ENCODE results near the gene NUDT14. TPM values are rescaled to one million over a fixed set of nuclear protein-coding genes. Genes with fewer than 3 reads are reported as not detected.

The NUDT14 gene
- polyA plus RNA-seq, 1 donor from 2014 or later = 55.0 TPM

GRCh38 chr14:105138021-105138541 is 43.0 kb downstream of the NUDT14 start:
- H4K20me1 ChIP-seq (ENCODE audit: insufficient read depth) = no peaks in the 10 kb centered on the region
- no peak overlapping the region for H3K4me3 ChIP-seq (ENCODE audit: low read length)
- no peaks in the 10 kb centered on the region for H3K36me3 ChIP-seq (ENCODE audit: insufficient read depth, low read length)
- H3K9me2 ChIP-seq (ENCODE audit: insufficient read depth, low read length) = no peaks in the 10 kb centered on the region
- H2AFZ ChIP-seq (ENCODE audit: low read depth, low read length) = no peak overlapping the region
- H3K79me2 ChIP-seq (replicated peaks; ENCODE audit: insufficient read depth, low read length) = no peaks in the 10 kb centered on the region
- no peak overlapping the region for H3K27ac ChIP-seq (ENCODE audit: low read length)
- H3K27me3 ChIP-seq (ENCODE audit: insufficient read depth, low read depth, low read length) = no peaks in the 10 kb centered on the region
- H3K9ac ChIP-seq (ENCODE audit: low read length) = no peak overlapping the region
- no peak for TF ChIP-seq EZH2 (IDR thresholded peaks at IDR 0.05; ENCODE audit: borderline replicate concordance, insufficient read depth, low read length, poor library complexity, severe bottlenecking)
- TF ChIP-seq POLR2AphosphoS5 (IDR thresholded peaks at IDR 0.05) = no peak
- H3K9me3 ChIP-seq (ENCODE audit: low read length) = peaks cover 13% of the 10 kb centered on the region
- H3F3A ChIP-seq (ENCODE audit: insufficient read depth, low read length, poor library complexity, severe bottlenecking) = no peaks in the 10 kb centered on the region
- H3K4me2 ChIP-seq (ENCODE audit: low read length) = no peak overlapping the region

DNA sequence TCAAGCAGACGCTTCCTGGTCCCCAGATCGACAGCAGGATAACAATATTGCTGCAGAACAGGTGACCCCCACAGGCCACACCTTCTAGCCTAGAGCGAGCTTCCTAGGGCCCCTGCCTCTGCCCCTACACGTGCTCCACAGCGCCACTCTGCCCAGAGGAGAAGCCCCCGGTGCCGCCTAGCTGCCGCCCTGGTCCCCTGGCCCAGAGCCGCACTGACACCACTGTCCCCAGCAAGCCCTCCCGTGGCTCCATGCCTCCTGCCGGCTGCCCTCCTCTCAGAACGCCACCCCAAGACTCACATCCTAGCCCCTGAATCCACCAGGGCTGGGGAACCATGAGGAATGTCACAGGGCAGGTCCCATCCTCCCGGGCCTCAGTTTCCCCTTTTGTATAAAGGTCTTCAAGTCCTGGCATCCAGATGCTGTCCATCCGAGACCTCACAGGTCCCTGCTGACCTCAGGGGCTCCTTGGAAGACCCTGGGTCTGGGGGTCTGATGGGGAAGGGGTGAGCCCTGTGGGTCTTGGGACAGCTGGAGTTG is 43.6 kb downstream of the NUDT14 start:
- H3K36me3 ChIP-seq (ENCODE audit: insufficient read depth, low read length) = no peaks in the 10 kb centered on the region
- no peak for TF ChIP-seq SMC3 (conservative IDR thresholded peaks at IDR 0.05; ENCODE audit: poor library complexity)
- TF ChIP-seq EP300 (conservative IDR thresholded peaks at IDR 0.05; ENCODE audit: poor library complexity, severe bottlenecking) = no peak
- TF ChIP-seq, protein P1, sequence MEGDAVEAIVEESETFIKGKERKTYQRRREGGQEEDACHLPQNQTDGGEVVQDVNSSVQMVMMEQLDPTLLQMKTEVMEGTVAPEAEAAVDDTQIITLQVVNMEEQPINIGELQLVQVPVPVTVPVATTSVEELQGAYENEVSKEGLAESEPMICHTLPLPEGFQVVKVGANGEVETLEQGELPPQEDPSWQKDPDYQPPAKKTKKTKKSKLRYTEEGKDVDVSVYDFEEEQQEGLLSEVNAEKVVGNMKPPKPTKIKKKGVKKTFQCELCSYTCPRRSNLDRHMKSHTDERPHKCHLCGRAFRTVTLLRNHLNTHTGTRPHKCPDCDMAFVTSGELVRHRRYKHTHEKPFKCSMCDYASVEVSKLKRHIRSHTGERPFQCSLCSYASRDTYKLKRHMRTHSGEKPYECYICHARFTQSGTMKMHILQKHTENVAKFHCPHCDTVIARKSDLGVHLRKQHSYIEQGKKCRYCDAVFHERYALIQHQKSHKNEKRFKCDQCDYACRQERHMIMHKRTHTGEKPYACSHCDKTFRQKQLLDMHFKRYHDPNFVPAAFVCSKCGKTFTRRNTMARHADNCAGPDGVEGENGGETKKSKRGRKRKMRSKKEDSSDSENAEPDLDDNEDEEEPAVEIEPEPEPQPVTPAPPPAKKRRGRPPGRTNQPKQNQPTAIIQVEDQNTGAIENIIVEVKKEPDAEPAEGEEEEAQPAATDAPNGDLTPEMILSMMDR (IDR thresholded peaks at IDR 0.05; ENCODE audit: poor library complexity, severe bottlenecking) = no peak
- no peak for TF ChIP-seq TAF1 (IDR thresholded peaks at IDR 0.05; ENCODE audit: low read depth)
- TF ChIP-seq, protein P2, sequence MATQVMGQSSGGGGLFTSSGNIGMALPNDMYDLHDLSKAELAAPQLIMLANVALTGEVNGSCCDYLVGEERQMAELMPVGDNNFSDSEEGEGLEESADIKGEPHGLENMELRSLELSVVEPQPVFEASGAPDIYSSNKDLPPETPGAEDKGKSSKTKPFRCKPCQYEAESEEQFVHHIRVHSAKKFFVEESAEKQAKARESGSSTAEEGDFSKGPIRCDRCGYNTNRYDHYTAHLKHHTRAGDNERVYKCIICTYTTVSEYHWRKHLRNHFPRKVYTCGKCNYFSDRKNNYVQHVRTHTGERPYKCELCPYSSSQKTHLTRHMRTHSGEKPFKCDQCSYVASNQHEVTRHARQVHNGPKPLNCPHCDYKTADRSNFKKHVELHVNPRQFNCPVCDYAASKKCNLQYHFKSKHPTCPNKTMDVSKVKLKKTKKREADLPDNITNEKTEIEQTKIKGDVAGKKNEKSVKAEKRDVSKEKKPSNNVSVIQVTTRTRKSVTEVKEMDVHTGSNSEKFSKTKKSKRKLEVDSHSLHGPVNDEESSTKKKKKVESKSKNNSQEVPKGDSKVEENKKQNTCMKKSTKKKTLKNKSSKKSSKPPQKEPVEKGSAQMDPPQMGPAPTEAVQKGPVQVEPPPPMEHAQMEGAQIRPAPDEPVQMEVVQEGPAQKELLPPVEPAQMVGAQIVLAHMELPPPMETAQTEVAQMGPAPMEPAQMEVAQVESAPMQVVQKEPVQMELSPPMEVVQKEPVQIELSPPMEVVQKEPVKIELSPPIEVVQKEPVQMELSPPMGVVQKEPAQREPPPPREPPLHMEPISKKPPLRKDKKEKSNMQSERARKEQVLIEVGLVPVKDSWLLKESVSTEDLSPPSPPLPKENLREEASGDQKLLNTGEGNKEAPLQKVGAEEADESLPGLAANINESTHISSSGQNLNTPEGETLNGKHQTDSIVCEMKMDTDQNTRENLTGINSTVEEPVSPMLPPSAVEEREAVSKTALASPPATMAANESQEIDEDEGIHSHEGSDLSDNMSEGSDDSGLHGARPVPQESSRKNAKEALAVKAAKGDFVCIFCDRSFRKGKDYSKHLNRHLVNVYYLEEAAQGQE (IDR thresholded peaks at IDR 0.05; ENCODE audit: borderline replicate concordance) = no peak
- TF ChIP-seq POLR2AphosphoS5 (IDR thresholded peaks at IDR 0.05) = no peak
- no peak for TF ChIP-seq RAD21 (conservative IDR thresholded peaks at IDR 0.05)
- no peak for TF ChIP-seq EZH2 (IDR thresholded peaks at IDR 0.05; ENCODE audit: borderline replicate concordance, insufficient read depth, low read length, poor library complexity, severe bottlenecking)
- TF ChIP-seq MXI1 (conservative IDR thresholded peaks at IDR 0.05; ENCODE audit: poor library complexity, severe bottlenecking) = no peak
- H3K9me2 ChIP-seq (ENCODE audit: insufficient read depth, low read length) = no peaks in the 10 kb centered on the region
- H3K9ac ChIP-seq (ENCODE audit: low read length) = no peak overlapping the region
- peaks cover 13% of the 10 kb centered on the region for H3K9me3 ChIP-seq (ENCODE audit: low read length)
- H2AFZ ChIP-seq (ENCODE audit: low read depth, low read length) = no peak overlapping the region
- H3K27ac ChIP-seq (ENCODE audit: low read length) = no peak overlapping the region
- no peaks in the 10 kb centered on the region for H4K20me1 ChIP-seq (ENCODE audit: insufficient read depth)
- H3K27me3 ChIP-seq (ENCODE audit: insufficient read depth, low read depth, low read length) = no peaks in the 10 kb centered on the region
- H3K4me3 ChIP-seq (ENCODE audit: low read length) = no peak overlapping the region
- H3K79me2 ChIP-seq (replicated peaks; ENCODE audit: insufficient read depth, low read length) = no peaks in the 10 kb centered on the region
- H3K4me2 ChIP-seq (ENCODE audit: low read length) = no peak overlapping the region
- H3F3A ChIP-seq (ENCODE audit: insufficient read depth, low read length, poor library complexity, severe bottlenecking) = no peaks in the 10 kb centered on the region

Data from neural cell (in vitro differentiated cells).